ENCODE measurements around the gene C12orf76. TPM values are rescaled to one million over a fixed set of nuclear protein-coding genes. Genes with fewer than 3 reads are reported as not detected.

Gene C12orf76
- total and polyA plus RNA-seq, 2 of the 13 experiments (the other 11 are each of a cell fraction or from before 2014, with no cell fraction given): 15.8 to 38.4 TPM

- TF ChIP-seq, protein P1, sequence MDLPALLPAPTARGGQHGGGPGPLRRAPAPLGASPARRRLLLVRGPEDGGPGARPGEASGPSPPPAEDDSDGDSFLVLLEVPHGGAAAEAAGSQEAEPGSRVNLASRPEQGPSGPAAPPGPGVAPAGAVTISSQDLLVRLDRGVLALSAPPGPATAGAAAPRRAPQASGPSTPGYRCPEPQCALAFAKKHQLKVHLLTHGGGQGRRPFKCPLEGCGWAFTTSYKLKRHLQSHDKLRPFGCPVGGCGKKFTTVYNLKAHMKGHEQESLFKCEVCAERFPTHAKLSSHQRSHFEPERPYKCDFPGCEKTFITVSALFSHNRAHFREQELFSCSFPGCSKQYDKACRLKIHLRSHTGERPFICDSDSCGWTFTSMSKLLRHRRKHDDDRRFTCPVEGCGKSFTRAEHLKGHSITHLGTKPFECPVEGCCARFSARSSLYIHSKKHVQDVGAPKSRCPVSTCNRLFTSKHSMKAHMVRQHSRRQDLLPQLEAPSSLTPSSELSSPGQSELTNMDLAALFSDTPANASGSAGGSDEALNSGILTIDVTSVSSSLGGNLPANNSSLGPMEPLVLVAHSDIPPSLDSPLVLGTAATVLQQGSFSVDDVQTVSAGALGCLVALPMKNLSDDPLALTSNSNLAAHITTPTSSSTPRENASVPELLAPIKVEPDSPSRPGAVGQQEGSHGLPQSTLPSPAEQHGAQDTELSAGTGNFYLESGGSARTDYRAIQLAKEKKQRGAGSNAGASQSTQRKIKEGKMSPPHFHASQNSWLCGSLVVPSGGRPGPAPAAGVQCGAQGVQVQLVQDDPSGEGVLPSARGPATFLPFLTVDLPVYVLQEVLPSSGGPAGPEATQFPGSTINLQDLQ (CRISPR knock-in tag; IDR thresholded peaks at IDR 0.05): no peak
- TF ChIP-seq MAFK (conservative IDR thresholded peaks at IDR 0.05 in 1 of 2, IDR thresholded peaks at IDR 0.05 in 1 of 2; ENCODE audit: low read length in 2 of 2) (no peak), ZNF446 (CRISPR knock-in tag; IDR thresholded peaks at IDR 0.05) (no peak), ZBTB7B (CRISPR knock-in tag; IDR thresholded peaks at IDR 0.05) (no peak), DNMT1 (CRISPR knock-in tag; IDR thresholded peaks at IDR 0.05) (no peak), SP4 (CRISPR knock-in tag; IDR thresholded peaks at IDR 0.05) (no peak), ZNF562 (CRISPR knock-in tag; IDR thresholded peaks at IDR 0.05; ENCODE audit: borderline replicate concordance) (no peak), DNMT3B (CRISPR knock-in tag; conservative IDR thresholded peaks at IDR 0.05) (no peak), ZNF816 (CRISPR knock-in tag; IDR thresholded peaks at IDR 0.05; ENCODE audit: borderline replicate concordance) (no peak), ZNF232 (CRISPR knock-in tag; IDR thresholded peaks at IDR 0.05; ENCODE audit: borderline replicate concordance) (no peak), MBNL3 (CRISPR knock-in tag; conservative IDR thresholded peaks at IDR 0.05) (no peak), ZNF414 (CRISPR knock-in tag; IDR thresholded peaks at IDR 0.05) (no peak), TBL1XR1 (IDR thresholded peaks at IDR 0.05; ENCODE audit: borderline replicate concordance, low read length, partially characterized antibody) (no peak), ZSCAN20 (CRISPR knock-in tag; IDR thresholded peaks at IDR 0.05; ENCODE audit: borderline replicate concordance) (no peak), CEBPB (IDR thresholded peaks at IDR 0.05; ENCODE audit: borderline replicate concordance, low read depth, low read length) (no peak), SRSF4 (IDR thresholded peaks at IDR 0.05; ENCODE audit: low read depth, low read length, poor library complexity, severe bottlenecking) (no peak), SIX4 (CRISPR knock-in tag; IDR thresholded peaks at IDR 0.05) (no peak), PHF21A (CRISPR knock-in tag; IDR thresholded peaks at IDR 0.05) (peak; percentile 34; the same call in 1 of the 2 replicates), ZNF292 (CRISPR knock-in tag; IDR thresholded peaks at IDR 0.05; ENCODE audit: borderline replicate concordance, low read depth) (0 out of 2 replicates have a peak, but pooled peaks have one; percentile 31), ARNTL (CRISPR knock-in tag; IDR thresholded peaks at IDR 0.05) (0 out of 2 replicates have a peak, but pooled peaks have one; percentile 37)
- TF ChIP-seq, protein P2, sequence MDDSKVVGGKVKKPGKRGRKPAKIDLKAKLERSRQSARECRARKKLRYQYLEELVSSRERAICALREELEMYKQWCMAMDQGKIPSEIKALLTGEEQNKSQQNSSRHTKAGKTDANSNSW (CRISPR knock-in tag; IDR thresholded peaks at IDR 0.05; ENCODE audit: borderline replicate concordance): no peak
- TF ChIP-seq, protein P3, sequence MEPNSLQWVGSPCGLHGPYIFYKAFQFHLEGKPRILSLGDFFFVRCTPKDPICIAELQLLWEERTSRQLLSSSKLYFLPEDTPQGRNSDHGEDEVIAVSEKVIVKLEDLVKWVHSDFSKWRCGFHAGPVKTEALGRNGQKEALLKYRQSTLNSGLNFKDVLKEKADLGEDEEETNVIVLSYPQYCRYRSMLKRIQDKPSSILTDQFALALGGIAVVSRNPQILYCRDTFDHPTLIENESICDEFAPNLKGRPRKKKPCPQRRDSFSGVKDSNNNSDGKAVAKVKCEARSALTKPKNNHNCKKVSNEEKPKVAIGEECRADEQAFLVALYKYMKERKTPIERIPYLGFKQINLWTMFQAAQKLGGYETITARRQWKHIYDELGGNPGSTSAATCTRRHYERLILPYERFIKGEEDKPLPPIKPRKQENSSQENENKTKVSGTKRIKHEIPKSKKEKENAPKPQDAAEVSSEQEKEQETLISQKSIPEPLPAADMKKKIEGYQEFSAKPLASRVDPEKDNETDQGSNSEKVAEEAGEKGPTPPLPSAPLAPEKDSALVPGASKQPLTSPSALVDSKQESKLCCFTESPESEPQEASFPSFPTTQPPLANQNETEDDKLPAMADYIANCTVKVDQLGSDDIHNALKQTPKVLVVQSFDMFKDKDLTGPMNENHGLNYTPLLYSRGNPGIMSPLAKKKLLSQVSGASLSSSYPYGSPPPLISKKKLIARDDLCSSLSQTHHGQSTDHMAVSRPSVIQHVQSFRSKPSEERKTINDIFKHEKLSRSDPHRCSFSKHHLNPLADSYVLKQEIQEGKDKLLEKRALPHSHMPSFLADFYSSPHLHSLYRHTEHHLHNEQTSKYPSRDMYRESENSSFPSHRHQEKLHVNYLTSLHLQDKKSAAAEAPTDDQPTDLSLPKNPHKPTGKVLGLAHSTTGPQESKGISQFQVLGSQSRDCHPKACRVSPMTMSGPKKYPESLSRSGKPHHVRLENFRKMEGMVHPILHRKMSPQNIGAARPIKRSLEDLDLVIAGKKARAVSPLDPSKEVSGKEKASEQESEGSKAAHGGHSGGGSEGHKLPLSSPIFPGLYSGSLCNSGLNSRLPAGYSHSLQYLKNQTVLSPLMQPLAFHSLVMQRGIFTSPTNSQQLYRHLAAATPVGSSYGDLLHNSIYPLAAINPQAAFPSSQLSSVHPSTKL (CRISPR knock-in tag; IDR thresholded peaks at IDR 0.05): peak; percentile 83
Measured at GRCh38 chr12:110010853-110011723, 37.2 kb downstream of the C12orf76 start (continued).

Data from HepG2 (cell line).